ENCODE measurements around the gene BIRC3.
A peak's percentile ranks its signal among the peaks of the same experiment; 100 is the strongest.
"Not testable (repeated sequence)": the region's sequence is repeated elsewhere in the genome, so short reads cannot be mapped to it uniquely, and the experiment has no call there.

BIRC3 gene

GRCh38 chr11:102330231-102330630 is 12.9 kb downstream of the BIRC3 start:
- no peak for DNase-seq

GRCh38 chr11:102331341-102331740 is 14.1 kb downstream of the BIRC3 start:
- DNase-seq: no peak

- no peak for DNase-seq
Measured at GRCh38 chr11:102332611-102332994, 15.3 kb downstream of the BIRC3 start.

- DNase-seq: no peak
Measured at GRCh38 chr11:102338479-102339010, 21.3 kb downstream of the BIRC3 start.

GRCh38 chr11:102341311-102341710 is 24.0 kb downstream of the BIRC3 start:
- DNase-seq: not testable (repeated sequence)

GRCh38 chr11:102341844-102342318 is 24.6 kb downstream of the BIRC3 start:
- DNase-seq: peak; percentile 57

GRCh38 chr11:102343809-102344208 is 26.5 kb downstream of the BIRC3 start:
- no peak for DNase-seq

GRCh38 chr11:102345904-102346303 is 28.6 kb downstream of the BIRC3 start:
- DNase-seq: no peak

- no peak for DNase-seq
Measured at GRCh38 chr11:102346456-102346747, 29.1 kb downstream of the BIRC3 start.

- peak; percentile 71 for DNase-seq
Measured at GRCh38 chr11:102346748-102347461, 29.6 kb downstream of the BIRC3 start, which contains the start of gene BIRC2. BIRC2 (plus strand) TSS chr11:102347214; CDS start chr11:102349855, 2,641 bp downstream.

GRCh38 chr11:102347462-102348370 is 30.4 kb downstream of the BIRC3 start:
- peak; percentile 30 for DNase-seq

GRCh38 chr11:102357116-102357515 is 39.8 kb downstream of the BIRC3 start:
- DNase-seq: no peak

GRCh38 chr11:102359372-102359771 is 42.1 kb downstream of the BIRC3 start:
- no peak for DNase-seq

- no peak for DNase-seq
Measured at GRCh38 chr11:102360681-102361080, 43.4 kb downstream of the BIRC3 start.

- DNase-seq: no peak
Measured at GRCh38 chr11:102361086-102362031, 44.1 kb downstream of the BIRC3 start.

GRCh38 chr11:102364991-102365390 is 47.7 kb downstream of the BIRC3 start:
- DNase-seq: no peak

GRCh38 chr11:102367364-102367763 is 50.1 kb downstream of the BIRC3 start:
- no peak for DNase-seq

- no peak for DNase-seq
Measured at GRCh38 chr11:102368472-102368871, 51.2 kb downstream of the BIRC3 start.

- not testable (repeated sequence) for DNase-seq
Measured at GRCh38 chr11:102374633-102375424, 57.5 kb downstream of the BIRC3 start.

GRCh38 chr11:102375720-102376399 is 58.6 kb downstream of the BIRC3 start:
- no peak for DNase-seq

GRCh38 chr11:102377891-102378290 is 60.6 kb downstream of the BIRC3 start:
- DNase-seq: no peak

Data from SHP77 treated with DMSO at 0.1 percent for 48 hours (cell line).